GM19239 (cell line): ENCODE data around the gene CELA1.

Experiments
- DNase-seq: peaks from one replicate; pipeline ENCODE4 v3.0.0; 2011; ENCODE audit warnings: low spot score; ENCODE audit not compliant: insufficient read length
- FAIRE-seq: peaks from 2 replicates; lab custom pipeline; 2011; peaks lifted over from hg19 to GRCh38; lab: Jason Lieb, UNC

CELA1 gene

GRCh38 chr12:51377099-51377984 is 30.9 kb upstream of the CELA1 start:
- FAIRE-seq (no peak), DNase-seq (no peak)

GRCh38 chr12:51374856-51375255 is 28.4 kb upstream of the CELA1 start:
- FAIRE-seq (no peak), DNase-seq (no peak)

GRCh38 chr12:51374361-51374760 is 27.9 kb upstream of the CELA1 start:
- DNase-seq: no peak
- no peak for FAIRE-seq

- no peak for DNase-seq
- no peak for FAIRE-seq
Measured at GRCh38 chr12:51373187-51373586, 26.7 kb upstream of the CELA1 start.

GRCh38 chr12:51372021-51372420 is 25.5 kb upstream of the CELA1 start:
- no peak for DNase-seq

GRCh38 chr12:51371295-51371953 is 24.9 kb upstream of the CELA1 start:
- DNase-seq (no peak), FAIRE-seq (no peak)

More at GRCh38 chr12:51372021-51372420, 25.5 kb upstream of the CELA1 start:
- no peak for FAIRE-seq

GRCh38 chr12:51370667-51371066 is 24.2 kb upstream of the CELA1 start:
- DNase-seq (no peak), FAIRE-seq (no peak)

GRCh38 chr12:51369581-51369980 is 23.1 kb upstream of the CELA1 start:
- DNase-seq: no peak
- no peak for FAIRE-seq

GRCh38 chr12:51368640-51369517 is 22.4 kb upstream of the CELA1 start:
- FAIRE-seq (peak; percentile 98), DNase-seq (peak; percentile 98)

- DNase-seq (no peak), FAIRE-seq (no peak)
Measured at GRCh38 chr12:51365276-51365675, 18.8 kb upstream of the CELA1 start.

GRCh38 chr12:51364001-51364400 is 17.5 kb upstream of the CELA1 start:
- FAIRE-seq: no peak

GRCh38 chr12:51362747-51363342 is 16.4 kb upstream of the CELA1 start:
- DNase-seq (no peak), FAIRE-seq (no peak)

More at GRCh38 chr12:51364001-51364400, 17.5 kb upstream of the CELA1 start:
- DNase-seq: no peak

GRCh38 chr12:51362307-51362706 is 15.8 kb upstream of the CELA1 start:
- FAIRE-seq: no peak
- no peak for DNase-seq

- no peak for FAIRE-seq
Measured at GRCh38 chr12:51361161-51362016, 14.9 kb upstream of the CELA1 start.

GRCh38 chr12:51360315-51360714 is 13.8 kb upstream of the CELA1 start:
- no peak for DNase-seq

More at GRCh38 chr12:51361161-51362016, 14.9 kb upstream of the CELA1 start:
- DNase-seq: no peak

GRCh38 chr12:51359851-51360250 is 13.4 kb upstream of the CELA1 start:
- no peak for FAIRE-seq
- DNase-seq: no peak

More at GRCh38 chr12:51360315-51360714, 13.8 kb upstream of the CELA1 start:
- no peak for FAIRE-seq

GRCh38 chr12:51358496-51358895 is 12.0 kb upstream of the CELA1 start:
- no peak for FAIRE-seq
- no peak for DNase-seq

- peak; percentile 79 for FAIRE-seq
- DNase-seq: no peak
Measured at GRCh38 chr12:51357374-51358047, 11.0 kb upstream of the CELA1 start.
